Common myeloid progenitor, CD34-positive (primary cell): Measurements from ENCODE around the gene IQCE. TPM values are rescaled to one million over a fixed set of nuclear protein-coding genes. Genes with fewer than 3 reads are reported as not detected.
A peak's percentile ranks its signal among the peaks of the same experiment; 100 is the strongest.

Source experiments
- CTCF ChIA-PET: fragments of 350-600 bp; sonication (Branson Sonifier 250); formaldehyde crosslinking; loops from one replicate; lab custom pipeline; 2021; ENCODE audit warnings: antibody characterized with exemption; lab: Charles Lee
- POLR2A ChIA-PET: fragments of 350-600 bp; sonication (Branson Sonifier 250); formaldehyde crosslinking; loops from one replicate; lab custom pipeline; 2021; ENCODE audit warnings: antibody characterized with exemption; lab: Charles Lee
- DNase-seq, 3 donors: peaks; one replicate each; pipeline versions ENCODE4 v3.0.0 to v3.0.0-alpha.2; 2013
- H3K27ac ChIP-seq, 2 experiments: 1 replicate in 1 of 2; 2 replicates in 1 of 2; pipeline ENCODE4 v1.7.0; 2013; ENCODE audit warnings: inconsistent platforms in 2 of 2, low read length in 2 of 2, mild to moderate bottlenecking in 2 of 2, low read depth in 1 of 2, moderate library complexity in 1 of 2; ENCODE audit not compliant: severe bottlenecking in 2 of 2, insufficient read depth in 1 of 2, poor library complexity in 1 of 2
- H3K27me3 ChIP-seq, 5 experiments: replicated peaks in 2 of 5; 1 replicate in 3 of 5; 2 replicates in 2 of 5; pipeline versions ENCODE4 v1.6.1 to v1.7.0; 2013; ENCODE audit warnings: low read length in 4 of 5, mild to moderate bottlenecking in 2 of 5, moderate library complexity in 2 of 5, inconsistent platforms in 1 of 5; ENCODE audit not compliant: insufficient read depth in 5 of 5, control insufficient read depth in 4 of 5
- H3K36me3 ChIP-seq, 4 experiments: 1 replicate in 2 of 4; 2 replicates in 2 of 4; pipeline versions ENCODE4 v1.6.1 to v1.7.0; 2013; ENCODE audit warnings: low read length in 3 of 4, control low read depth in 1 of 4, mild to moderate bottlenecking in 1 of 4; ENCODE audit not compliant: control insufficient read depth in 4 of 4, insufficient read depth in 4 of 4
- H3K4me1 ChIP-seq, 4 experiments: 1 replicate in 3 of 4; 2 replicates in 1 of 4; pipeline versions ENCODE4 v1.6.1 to v1.7.1; 2013; ENCODE audit warnings: low read length in 3 of 4, mild to moderate bottlenecking in 3 of 4, control low read depth in 1 of 4, inconsistent platforms in 1 of 4, moderate library complexity in 1 of 4; ENCODE audit not compliant: control insufficient read depth in 4 of 4, insufficient read depth in 4 of 4; ENCODE audit errors: control extremely low read depth in 1 of 4
- H3K4me3 ChIP-seq, 7 experiments: 1 replicate in 4 of 7; 2 replicates in 3 of 7; pipeline versions ENCODE4 v1.5.1 to v1.7.0; 2013; ENCODE audit warnings: mild to moderate bottlenecking in 7 of 7, low read length in 6 of 7, moderate library complexity in 6 of 7, inconsistent platforms in 2 of 7, low read depth in 2 of 7, control low read depth in 1 of 7; ENCODE audit not compliant: insufficient read depth in 4 of 7, control insufficient read depth in 1 of 7; ENCODE audit errors: extremely low read depth in 1 of 7
- H3K9me3 ChIP-seq, 5 experiments: 1 replicate in 4 of 5; 2 replicates in 1 of 5; pipeline versions ENCODE4 v1.6.1 to v1.7.1; 2013; ENCODE audit warnings: low read length in 4 of 5, mild to moderate bottlenecking in 2 of 5, inconsistent platforms in 1 of 5, low read depth in 1 of 5, moderate library complexity in 1 of 5; ENCODE audit not compliant: control insufficient read depth in 4 of 5, insufficient read depth in 2 of 5; ENCODE audit errors: control extremely low read depth in 1 of 5
- WGBS: methylation state at CpG from one replicate; pipeline ENCODE4 v1.1.5; 2013; ENCODE audit not compliant: insufficient coverage; 5-methylcytosine and 5-hydroxymethylcytosine counted together
- polyA plus RNA-seq: library from polyadenylated mRNA; unstranded; fragments of 120-200 nt; gene quantifications from one replicate; pipeline ENCODE4 v1.2.1, GENCODE V29; 2013

The IQCE gene, protein sequence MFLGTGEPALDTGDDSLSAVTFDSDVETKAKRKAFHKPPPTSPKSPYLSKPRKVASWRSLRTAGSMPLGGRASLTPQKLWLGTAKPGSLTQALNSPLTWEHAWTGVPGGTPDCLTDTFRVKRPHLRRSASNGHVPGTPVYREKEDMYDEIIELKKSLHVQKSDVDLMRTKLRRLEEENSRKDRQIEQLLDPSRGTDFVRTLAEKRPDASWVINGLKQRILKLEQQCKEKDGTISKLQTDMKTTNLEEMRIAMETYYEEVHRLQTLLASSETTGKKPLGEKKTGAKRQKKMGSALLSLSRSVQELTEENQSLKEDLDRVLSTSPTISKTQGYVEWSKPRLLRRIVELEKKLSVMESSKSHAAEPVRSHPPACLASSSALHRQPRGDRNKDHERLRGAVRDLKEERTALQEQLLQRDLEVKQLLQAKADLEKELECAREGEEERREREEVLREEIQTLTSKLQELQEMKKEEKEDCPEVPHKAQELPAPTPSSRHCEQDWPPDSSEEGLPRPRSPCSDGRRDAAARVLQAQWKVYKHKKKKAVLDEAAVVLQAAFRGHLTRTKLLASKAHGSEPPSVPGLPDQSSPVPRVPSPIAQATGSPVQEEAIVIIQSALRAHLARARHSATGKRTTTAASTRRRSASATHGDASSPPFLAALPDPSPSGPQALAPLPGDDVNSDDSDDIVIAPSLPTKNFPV
- 3.8 TPM for polyA plus RNA-seq

DNA sequence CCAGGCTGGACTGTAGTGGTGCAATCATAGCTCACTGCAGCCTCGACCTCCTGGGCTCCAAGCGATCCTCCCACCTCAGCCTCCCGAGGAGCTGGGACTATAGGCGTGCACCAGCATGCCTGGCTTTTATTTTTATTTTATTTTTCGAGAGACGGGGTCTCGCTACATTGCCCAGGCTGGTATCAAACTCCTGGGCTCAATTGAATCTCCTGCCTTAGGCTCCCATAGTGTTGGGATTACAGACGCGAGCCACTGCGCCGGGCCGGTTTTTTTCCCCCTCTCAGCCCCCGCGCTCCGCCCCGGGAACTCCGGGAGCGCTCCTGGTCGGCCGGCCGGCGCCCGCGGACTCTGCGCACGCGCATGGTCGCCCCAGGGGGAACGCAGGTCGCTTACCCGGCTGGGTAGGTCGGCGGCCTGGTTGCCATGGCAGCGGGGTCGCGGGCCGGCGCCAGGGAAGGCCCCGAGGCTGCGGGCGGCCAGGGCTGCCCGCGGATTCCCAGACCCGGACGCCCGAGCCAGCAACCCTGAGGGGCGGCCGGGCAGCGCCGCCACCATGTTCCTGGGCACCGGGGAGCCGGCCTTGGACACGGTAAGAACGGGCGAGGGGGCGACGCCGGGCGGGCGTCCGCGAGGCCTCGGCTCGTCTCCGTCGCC is at the start of gene IQCE:
Gene IQCE, plus strand, starts transcription at position 351 of the 654 bp plus-strand sequence. Its CDS starts 203 bp downstream, at position 554.
- H3K9me3 ChIP-seq, result no peaks in the 10 kb centered on the region
- H3K27ac ChIP-seq, result peak within 1 kb of the TSS in 1 of 2 experiments; percentile 74
- no peaks in the 10 kb centered on the region for H3K27me3 ChIP-seq
- WGBS, result 1% methylated on average over 48 of the region's 66 CpGs
- peaks cover 0 to 38% (median 32%) of the 10 kb centered on the region in 4 experiments for H3K4me1 ChIP-seq
- CTCF ChIA-PET, result interaction anchor here (0.8 to 2.6 kb wide), 4 partner anchors 9 to 50 kb away, joined by 4 to 7 read pairs (median 4); no protein-coding TSS in a partner anchor
- peak within 1 kb of the TSS; percentile 60 to 82 (median 80) for H3K4me3 ChIP-seq
- POLR2A ChIA-PET, result interaction anchor here (1.0 kb wide), 2 partner anchors 10 to 28 kb away, joined by 3 to 4 read pairs; no protein-coding TSS in a partner anchor
- peak; percentile 87 to 90 (median 88) for DNase-seq
- peaks cover 0 to 2% (median 0%) of the 10 kb centered on the region in 4 experiments for H3K36me3 ChIP-seq

DNA sequence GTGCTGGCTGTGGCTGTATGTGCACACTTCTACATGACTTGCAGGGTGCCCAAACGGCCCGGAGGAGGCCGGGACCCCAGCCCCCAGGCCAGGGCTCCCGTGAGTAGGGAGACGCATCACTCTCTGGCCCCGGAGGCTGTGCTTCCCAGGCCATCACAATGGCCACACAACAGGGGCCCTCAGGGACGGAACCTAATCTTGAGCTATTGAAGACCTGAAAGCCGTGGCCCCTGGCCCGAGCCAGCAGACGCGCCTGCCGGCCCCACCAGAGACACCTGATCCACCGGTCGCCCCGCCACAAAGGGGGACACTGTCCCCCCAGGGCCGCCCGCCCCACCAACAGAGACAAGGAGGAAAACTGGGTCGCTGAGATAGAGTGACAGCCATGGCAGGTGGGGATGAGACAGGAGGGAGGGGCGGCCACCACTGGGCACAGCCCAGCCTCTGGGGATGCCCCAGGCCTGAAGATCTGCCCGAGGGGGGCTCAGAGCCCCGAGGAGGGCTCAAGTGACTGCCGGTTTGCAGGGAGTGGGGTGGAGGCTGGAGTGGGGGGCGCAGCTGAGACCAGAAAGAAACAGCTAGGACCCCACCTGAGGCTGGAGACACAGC is 49.4 kb upstream of the IQCE start:
- ChIA-PET POLR2A (interaction anchor here (1.8 kb wide), 1 partner anchor 11 kb away, joined by 10 read pairs; no protein-coding TSS in a partner anchor), CTCF (interaction anchor here (0.7 to 2.6 kb wide), 6 partner anchors 8 to 57 kb away, joined by 3 to 22 read pairs (median 4); no protein-coding TSS in a partner anchor)
- WGBS, result 72% methylated on average over 14 of the region's 23 CpGs
- Histone ChIP-seq H3K27ac (no peak overlapping the region), H3K27me3 (no peaks in the 10 kb centered on the region), H3K4me1 (peaks cover 3 to 65% (median 58%) of the 10 kb centered on the region in 4 experiments), H3K4me3 (no peak overlapping the region), H3K9me3 (no peaks in the 10 kb centered on the region), H3K36me3 (no peaks in the 10 kb centered on the region)
- no peak for DNase-seq

DNA sequence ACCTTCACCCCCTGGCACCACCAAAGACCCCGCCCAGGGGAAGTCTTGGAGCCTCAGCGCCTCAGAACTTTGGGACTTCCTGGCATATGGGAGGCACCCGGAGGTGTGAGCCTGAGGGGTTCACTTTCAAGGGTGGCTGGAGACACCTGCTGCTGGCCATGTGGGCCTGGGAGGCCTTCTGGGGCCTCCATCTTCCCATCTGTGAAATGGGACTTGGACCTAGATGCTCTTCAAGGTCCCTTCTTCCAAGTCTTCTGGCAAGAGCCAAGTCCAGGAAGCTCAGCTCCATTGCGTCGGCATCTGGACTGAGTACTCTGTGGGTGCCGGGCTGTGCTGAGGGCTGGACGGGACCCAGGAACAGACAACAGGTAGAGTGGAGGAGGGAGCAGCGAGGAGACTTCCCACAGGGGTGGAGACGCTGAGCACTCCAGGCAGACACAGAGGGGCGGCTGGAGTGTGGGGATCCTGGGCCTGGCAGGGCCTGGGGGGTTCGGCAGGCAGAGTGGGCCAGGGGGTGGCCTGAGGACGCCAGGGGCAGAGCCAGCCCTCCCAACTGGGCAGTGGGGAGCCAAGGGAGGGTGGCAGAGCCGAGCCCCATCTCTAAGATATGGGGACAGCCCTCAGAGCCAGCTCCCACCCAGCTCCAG is 48.5 kb upstream of the IQCE start:
- CTCF ChIA-PET, result interaction anchor here (0.9 to 2.8 kb wide), 10 partner anchors 8 to 58 kb away, joined by 3 to 22 read pairs (median 4); no protein-coding TSS in a partner anchor

DNA sequence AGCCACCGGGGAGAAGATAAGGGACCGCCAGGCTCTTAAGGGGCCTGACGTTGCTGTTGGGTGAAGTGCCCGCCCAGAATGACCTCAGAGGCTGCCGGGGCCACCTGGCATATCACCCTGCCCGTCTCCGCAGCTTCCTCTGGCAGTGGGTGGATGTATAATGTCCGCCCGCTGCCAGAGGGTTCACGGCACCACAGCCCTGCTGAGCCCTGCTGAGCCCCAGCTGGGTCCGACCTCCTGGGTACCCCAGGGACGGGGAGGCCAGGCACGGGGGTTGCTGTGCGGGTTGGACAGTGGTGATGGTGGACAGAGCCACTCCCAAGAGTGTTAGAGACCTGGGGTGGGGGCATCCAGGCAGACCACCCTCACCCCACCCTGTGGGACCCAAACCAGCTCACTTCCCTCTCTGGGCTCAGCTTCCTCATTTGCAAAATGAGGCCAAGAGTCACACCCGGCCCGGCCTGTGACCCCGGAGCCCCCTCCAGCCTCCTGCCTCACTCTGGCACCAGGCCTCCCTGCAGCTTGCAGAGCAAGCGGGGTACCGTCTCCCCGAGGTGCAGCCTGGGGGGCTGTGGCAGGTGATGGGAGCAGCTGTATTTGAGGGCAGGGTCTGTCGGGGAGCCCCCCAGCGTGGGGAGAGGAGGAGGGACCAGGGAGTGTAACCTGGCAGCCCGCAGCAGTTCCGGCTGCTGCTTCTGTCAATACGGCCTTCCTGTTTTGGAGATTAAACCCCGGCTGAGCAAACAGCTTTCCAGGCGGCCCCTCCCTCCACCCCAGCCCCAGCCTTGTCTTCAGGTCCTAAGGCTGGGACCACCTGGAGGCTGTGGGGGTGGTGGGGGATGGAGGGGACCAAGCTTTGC is 47.6 kb upstream of the IQCE start:
- H3K4me3 ChIP-seq, result peak overlapping the region in 5 of 7 experiments; percentile 29 to 59 (median 51)
- WGBS, result 0% methylated on average over 13 of the region's 27 CpGs
- CTCF ChIA-PET, result interaction anchor here (1.0 to 2.8 kb wide), 11 partner anchors 11 to 205 kb away, joined by 3 to 22 read pairs (median 4); no protein-coding TSS in a partner anchor
- peaks cover 3 to 65% (median 58%) of the 10 kb centered on the region in 4 experiments for H3K4me1 ChIP-seq
- H3K36me3 ChIP-seq, result no peaks in the 10 kb centered on the region
- POLR2A ChIA-PET, result interaction anchor here (0.5 to 2.4 kb wide), 11 partner anchors 9 to 202 kb away, joined by 3 to 28 read pairs (median 5); partner anchors contain the start of genes BRAT1 and LFNG
- peak; percentile 76 to 96 (median 91) for DNase-seq
- H3K27ac ChIP-seq, result peak overlapping the region; percentile 66 to 79
- no peaks in the 10 kb centered on the region for H3K9me3 ChIP-seq
- H3K27me3 ChIP-seq, result no peaks in the 10 kb centered on the region

More for the DNA sequence above, 48.5 kb upstream of the IQCE start:
- H3K4me1 ChIP-seq, result peaks cover 3 to 65% (median 57%) of the 10 kb centered on the region in 4 experiments
- no peaks in the 10 kb centered on the region for H3K9me3 ChIP-seq
- H3K27me3 ChIP-seq, result no peaks in the 10 kb centered on the region
- peak overlapping the region; percentile 66 to 79 for H3K27ac ChIP-seq
- POLR2A ChIA-PET, result interaction anchor here (0.9 to 2.4 kb wide), 8 partner anchors 10 to 189 kb away, joined by 3 to 28 read pairs (median 6); partner anchors contain the start of genes BRAT1 and LFNG
- no peaks in the 10 kb centered on the region for H3K36me3 ChIP-seq
- H3K4me3 ChIP-seq, result peak overlapping the region in 3 of 7 experiments; percentile 30 to 59 (median 52)
- DNase-seq, result no peak
- 77% methylated on average over 10 of the region's 13 CpGs for WGBS

DNA sequence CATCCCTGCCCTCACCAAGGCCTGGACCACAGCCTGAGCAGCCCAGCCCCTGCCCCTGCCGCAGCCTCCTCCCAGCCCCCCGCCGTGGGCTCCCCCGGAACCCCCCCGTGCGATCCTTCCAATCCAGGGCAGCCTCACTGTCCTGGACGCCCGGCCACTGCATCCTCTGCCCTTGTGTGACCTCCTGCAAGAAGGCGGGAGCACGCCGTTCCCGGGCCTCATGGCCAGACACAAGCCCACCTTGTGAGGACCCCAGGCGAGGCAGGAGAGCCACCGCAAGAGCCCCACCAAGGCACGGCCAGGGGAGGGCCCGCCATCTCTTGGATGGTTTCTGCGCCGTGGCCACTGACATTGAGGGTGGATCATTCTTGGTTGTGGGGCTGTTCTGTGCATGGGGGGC is 47.0 kb upstream of the IQCE start:
- DNase-seq, result no peak
- ChIA-PET POLR2A (interaction anchor here (0.5 to 2.4 kb wide), 9 partner anchors 8 to 202 kb away, joined by 3 to 28 read pairs (median 6); partner anchors contain the start of gene LFNG), CTCF (interaction anchor here (1.0 to 2.8 kb wide), 10 partner anchors 10 to 204 kb away, joined by 3 to 22 read pairs (median 4); no protein-coding TSS in a partner anchor)
- Histone ChIP-seq H3K36me3 (no peaks in the 10 kb centered on the region), H3K4me1 (peaks cover 3 to 69% (median 60%) of the 10 kb centered on the region in 4 experiments), H3K9me3 (no peaks in the 10 kb centered on the region), H3K27me3 (no peaks in the 10 kb centered on the region), H3K4me3 (peak overlapping the region in 4 of 7 experiments; percentile 1 to 59 (median 46)), H3K27ac (peak overlapping the region; percentile 66 to 79)
- 20% methylated on average over 16 of the region's 18 CpGs for WGBS
